Transverse colon (tissue), 4 donors: ENCODE results near the gene RHOT1. TPM values are rescaled to one million over a fixed set of nuclear protein-coding genes. Genes with fewer than 3 reads are reported as not detected.

Experiments
- DNase-seq: peaks from one replicate; pipeline ENCODE4 v3.0.0-alpha.2; 2019
- H3K27ac ChIP-seq, 4 donors: fragments of 200-600 bp; sonication (generic); 2 replicates each; pipeline ENCODE4 v1.5.1; 2016 to 2018; ENCODE audit warnings: inconsistent platforms in 4 of 4
- H3K27me3 ChIP-seq: fragments of 200-600 bp; sonication (generic); 2 replicates; pipeline ENCODE4 v1.5.1; 2017; ENCODE audit warnings: inconsistent platforms
- H3K36me3 ChIP-seq, 4 donors: fragments of 200-600 bp; sonication (generic); 2 replicates each; pipeline ENCODE4 v1.5.1; 2017 to 2019; ENCODE audit warnings: inconsistent platforms in 4 of 4
- H3K4me1 ChIP-seq, 4 donors: fragments of 200-600 bp; sonication (generic); 2 replicates each; pipeline ENCODE4 v1.5.1; 2017 to 2020; ENCODE audit warnings: inconsistent platforms in 4 of 4
- H3K4me3 ChIP-seq, 4 donors: fragments of 200-600 bp; sonication (generic); 1 replicate in 1 of 4; 2 replicates in 3 of 4; pipeline versions ENCODE4 v1.5.1 to v1.6.1; 2017 to 2019; ENCODE audit warnings: inconsistent platforms in 4 of 4
- H3K9me3 ChIP-seq, 2 donors: fragments of 200-600 bp; sonication (generic); 2 replicates each; pipeline ENCODE4 v1.5.1; 2017 to 2019; ENCODE audit warnings: inconsistent platforms in 2 of 2
- EP300 ChIP-seq: sonication (generic); formaldehyde crosslinking; IDR thresholded peaks from one replicate; pipeline ENCODE4 v1.6.1; 2017; ENCODE audit warnings: antibody characterized with exemption, low read depth
- POLR2A ChIP-seq: fragments of 450-650 bp; IDR thresholded peaks from one replicate; pipeline ENCODE4 v1.6.1; 2016; ENCODE audit warnings: antibody characterized with exemption, mild to moderate bottlenecking, moderate library complexity
- POLR2AphosphoS5 ChIP-seq, 3 donors: sonication (generic); formaldehyde crosslinking; IDR thresholded peaks; one replicate each; pipeline ENCODE4 v1.6.1; 2016; ENCODE audit warnings: antibody characterized with exemption in 3 of 3
- WGBS, 2 donors: methylation state at CpG; one replicate each; pipeline ENCODE4 v1.1.5; 2018; ENCODE audit warnings: low coverage in 1 of 2; 5-methylcytosine and 5-hydroxymethylcytosine counted together
- in situ Hi-C, 4 donors: fragments of 200-750 bp; cut with MboI; loops; one replicate each; pipeline versions ENCODE4 v1.15.0 to v1.15.1; 2017; ENCODE audit warnings: low sequenced_read_pairs in 3 of 4, low pct_ligation_motif_present in 1 of 4, low pct_unique_long_range_greater_than_20kb in 1 of 4
- intact Hi-C: fragments of 100-400 bp; cut with DNase I; formaldehyde crosslinking; loops from one replicate; pipeline ENCODE4 v1.15.1; 2023; ENCODE audit warnings: low total_unique reads
- total RNA-seq, 4 donors: library from RNA; depleted of rRNA; stranded (reverse); fragments of >200 nt; gene quantifications; one replicate each; pipeline ENCODE4 v1.1.0, GENCODE V29; 2016
- TF ChIP-seq, protein P1 (sequence below), 5 experiments: fragments of 200-600 bp in 3 of 5; fragments of 450-650 bp in 2 of 5; sonication (generic) in 3 of 5; IDR thresholded peaks; 1 replicate in 2 of 5; 2 replicates in 3 of 5; pipeline ENCODE4 v1.5.1; 2016 to 2017; ENCODE audit warnings: antibody characterized with exemption in 5 of 5, inconsistent platforms in 3 of 5, mild to moderate bottlenecking in 2 of 5, moderate library complexity in 1 of 5

Gene RHOT1
- total RNA-seq, 4 donors from 2014 or later = 10.5 to 43.3 (median 30.8) TPM

GRCh38 chr17:32239456-32239855, 97.2 kb downstream of the RHOT1 start:
- no peaks in the 10 kb centered on the region for H3K9me3 ChIP-seq
- TF ChIP-seq EP300 = no peak
- TF ChIP-seq POLR2A = no peak
- TF ChIP-seq POLR2AphosphoS5 (IDR thresholded peaks at IDR 0.05) = no peak
- TF ChIP-seq, protein P1, sequence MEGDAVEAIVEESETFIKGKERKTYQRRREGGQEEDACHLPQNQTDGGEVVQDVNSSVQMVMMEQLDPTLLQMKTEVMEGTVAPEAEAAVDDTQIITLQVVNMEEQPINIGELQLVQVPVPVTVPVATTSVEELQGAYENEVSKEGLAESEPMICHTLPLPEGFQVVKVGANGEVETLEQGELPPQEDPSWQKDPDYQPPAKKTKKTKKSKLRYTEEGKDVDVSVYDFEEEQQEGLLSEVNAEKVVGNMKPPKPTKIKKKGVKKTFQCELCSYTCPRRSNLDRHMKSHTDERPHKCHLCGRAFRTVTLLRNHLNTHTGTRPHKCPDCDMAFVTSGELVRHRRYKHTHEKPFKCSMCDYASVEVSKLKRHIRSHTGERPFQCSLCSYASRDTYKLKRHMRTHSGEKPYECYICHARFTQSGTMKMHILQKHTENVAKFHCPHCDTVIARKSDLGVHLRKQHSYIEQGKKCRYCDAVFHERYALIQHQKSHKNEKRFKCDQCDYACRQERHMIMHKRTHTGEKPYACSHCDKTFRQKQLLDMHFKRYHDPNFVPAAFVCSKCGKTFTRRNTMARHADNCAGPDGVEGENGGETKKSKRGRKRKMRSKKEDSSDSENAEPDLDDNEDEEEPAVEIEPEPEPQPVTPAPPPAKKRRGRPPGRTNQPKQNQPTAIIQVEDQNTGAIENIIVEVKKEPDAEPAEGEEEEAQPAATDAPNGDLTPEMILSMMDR (IDR thresholded peaks at IDR 0.05) = no peak
- intact Hi-C loops = no loop called here
- WGBS, 2 donors = 78 to 100% methylated on average over 1 to 2 of the region's 2 CpGs
- no peaks in the 10 kb centered on the region for H3K36me3 ChIP-seq
- no peaks in the 10 kb centered on the region for H3K4me1 ChIP-seq
- H3K4me3 ChIP-seq = no peak overlapping the region
- DNase-seq = no peak
- no peaks in the 10 kb centered on the region for H3K27me3 ChIP-seq
- in situ Hi-C loops = no loop called here
- H3K27ac ChIP-seq = no peak overlapping the region

DNA sequence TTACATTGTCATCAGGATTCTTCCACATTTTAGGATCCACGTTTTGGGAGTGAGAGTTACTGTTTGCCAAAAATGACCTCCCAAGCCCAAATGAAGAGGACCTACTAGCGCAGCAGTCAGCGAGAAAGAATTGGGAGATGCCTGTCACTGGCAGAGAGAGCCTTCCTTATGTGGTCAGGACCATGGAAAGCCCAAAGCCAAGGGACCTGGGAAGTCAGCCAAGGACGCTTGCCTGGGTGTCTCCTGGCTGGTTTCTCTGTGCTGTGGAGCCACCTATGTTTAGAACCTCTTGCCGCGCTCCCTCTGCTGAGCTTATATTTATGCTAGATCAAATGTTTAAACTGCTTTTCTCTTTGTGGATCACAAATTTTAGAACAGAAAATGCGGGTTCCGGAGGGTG, 98.4 kb downstream of the RHOT1 start:
- intact Hi-C loops = no loop called here
- in situ Hi-C loops = no loop called here
- 81 to 87% methylated on average over 3 to 8 of the region's 8 CpGs for WGBS, 2 donors
- H3K36me3 ChIP-seq = no peaks in the 10 kb centered on the region
- no peaks in the 10 kb centered on the region for H3K4me1 ChIP-seq
- no peak overlapping the region for H3K4me3 ChIP-seq
- TF ChIP-seq POLR2A = no peak
- no peaks in the 10 kb centered on the region for H3K27me3 ChIP-seq
- no peaks in the 10 kb centered on the region for H3K9me3 ChIP-seq
- DNase-seq = no peak
- H3K27ac ChIP-seq = no peak overlapping the region

DNA sequence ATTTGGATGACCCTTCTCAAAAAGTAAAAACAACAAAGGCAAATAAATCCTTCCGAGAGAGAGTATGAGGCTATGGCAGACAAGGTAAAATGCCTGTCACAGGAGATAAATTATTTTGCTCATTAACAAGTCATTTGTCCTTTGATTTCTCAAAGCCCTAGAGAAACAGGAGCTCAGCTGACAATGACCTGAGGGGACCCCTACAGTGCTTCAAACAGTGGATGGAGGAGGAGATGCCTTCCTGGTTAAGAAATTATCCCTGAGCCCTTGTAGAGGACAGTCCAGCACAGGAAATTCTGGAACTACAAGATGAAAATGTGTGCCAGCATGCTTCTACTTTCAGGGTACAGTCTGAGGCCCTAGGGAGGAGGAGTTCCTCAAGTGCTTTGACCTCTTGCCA, 99.3 kb downstream of the RHOT1 start:
- WGBS, 2 donors = 93 to 100% methylated on average over 1 of the region's 1 CpG
- intact Hi-C loops = no loop called here

DNA sequence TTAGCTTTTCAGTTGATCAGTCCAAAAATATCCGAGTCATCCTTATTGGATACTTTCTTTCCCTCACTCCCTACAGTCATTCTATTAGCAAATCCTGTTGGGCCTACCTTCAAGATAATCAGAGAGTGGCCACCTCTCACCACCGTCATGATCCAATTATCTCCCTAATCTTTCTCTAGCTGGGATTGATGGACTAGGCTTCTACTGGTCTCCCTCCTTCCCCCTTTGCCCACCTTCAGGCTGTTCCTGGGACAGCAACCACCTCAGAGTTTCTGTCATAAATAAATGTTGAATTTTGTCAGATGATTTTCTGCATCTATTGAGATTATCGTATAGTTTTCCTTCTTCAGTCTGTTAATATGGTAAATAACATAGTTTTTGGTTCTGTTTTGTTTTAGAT, 107.2 kb downstream of the RHOT1 start:
- Histone ChIP-seq H3K4me1 (no peaks in the 10 kb centered on the region), H3K27ac (no peak overlapping the region), H3K4me3 (no peak overlapping the region), H3K27me3 (no peaks in the 10 kb centered on the region), H3K9me3 (no peaks in the 10 kb centered on the region), H3K36me3 (no peaks in the 10 kb centered on the region)
- in situ Hi-C loops (no loop called here), intact Hi-C loops (no loop called here)
- no peak for DNase-seq
- TF ChIP-seq, protein P1 (IDR thresholded peaks at IDR 0.05) = no peak
- TF ChIP-seq POLR2A (no peak), EP300 (no peak), POLR2AphosphoS5 (IDR thresholded peaks at IDR 0.05) (no peak)
- 90 to 92% methylated on average over 3 of the region's 3 CpGs for WGBS, 2 donors

More for the DNA sequence above, 99.3 kb downstream of the RHOT1 start:
- Histone ChIP-seq H3K36me3 (no peaks in the 10 kb centered on the region), H3K27ac (no peak overlapping the region), H3K27me3 (no peaks in the 10 kb centered on the region), H3K4me1 (no peaks in the 10 kb centered on the region), H3K9me3 (no peaks in the 10 kb centered on the region), H3K4me3 (no peak overlapping the region)
- DNase-seq = no peak
- in situ Hi-C loops = no loop called here
- no peak for TF ChIP-seq POLR2AphosphoS5 (IDR thresholded peaks at IDR 0.05)
- TF ChIP-seq POLR2A = no peak
- TF ChIP-seq, protein P1 (IDR thresholded peaks at IDR 0.05) = no peak
- no peak for TF ChIP-seq EP300

- Histone ChIP-seq H3K9me3 (no peaks in the 10 kb centered on the region), H3K4me1 (peaks cover 0 to 7% (median 5%) of the 10 kb centered on the region in 4 donors), H3K4me3 (no peak overlapping the region), H3K27ac (no peak overlapping the region), H3K27me3 (no peaks in the 10 kb centered on the region), H3K36me3 (no peaks in the 10 kb centered on the region)
- in situ Hi-C loops (no loop called here), intact Hi-C loops (no loop called here)
- peak; percentile 81 for DNase-seq
- 58% methylated on average over 12 of the region's 12 CpGs; no CpG with 5 or more reads in 1 of the 2 donors for WGBS, 2 donors
- TF ChIP-seq, protein P1 (IDR thresholded peaks at IDR 0.05) = peak; percentile 86 to 97 (median 95)
- no peak for TF ChIP-seq POLR2A
- no peak for TF ChIP-seq EP300
Observed at GRCh38 chr17:32253117-32253611, 110.9 kb downstream of the RHOT1 start.
